ENCODE data around the gene PITPNC1. TPM values are rescaled to one million over a fixed set of nuclear protein-coding genes. Genes with fewer than 3 reads are reported as not detected.
"Not testable (repeated sequence)": the region's sequence is repeated elsewhere in the genome, so short reads cannot be mapped to it uniquely, and the experiment has no call there.

PITPNC1 gene
- total and polyA plus RNA-seq, 2 experiments from 2014 or later: 5.8 to 7.3 TPM

DNA sequence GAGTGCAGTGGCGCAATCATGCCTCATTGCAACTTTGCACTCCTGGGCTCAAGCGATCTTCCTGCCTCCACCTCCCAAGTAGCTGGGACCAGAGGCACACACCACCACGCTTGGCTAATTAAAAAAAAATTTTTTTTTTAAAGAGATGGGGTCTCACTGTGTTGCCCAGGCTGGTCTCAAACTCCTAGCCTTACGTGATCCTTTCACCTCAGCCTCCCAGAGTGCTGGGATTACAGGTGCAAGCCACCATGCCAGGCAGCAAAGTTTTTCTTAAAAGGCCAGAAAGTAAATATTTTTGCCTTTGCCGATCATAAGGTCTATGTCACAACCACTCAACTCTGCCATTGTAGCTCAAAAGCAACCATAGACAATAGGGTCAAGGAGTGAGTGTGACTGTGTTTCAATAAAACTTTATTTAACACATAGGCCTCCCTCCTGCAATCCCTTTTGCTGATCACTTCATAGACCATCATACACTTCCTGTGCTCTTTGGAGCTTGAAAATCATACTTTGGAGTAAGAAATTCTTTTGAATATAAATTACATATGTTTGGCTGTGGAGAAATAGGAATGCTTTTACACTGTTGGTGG lies 48.6 kb downstream of the PITPNC1 start:
- no peaks in the 10 kb centered on the region for H3K27me3 ChIP-seq (replicated peaks; ENCODE audit: insufficient read depth)

DNA sequence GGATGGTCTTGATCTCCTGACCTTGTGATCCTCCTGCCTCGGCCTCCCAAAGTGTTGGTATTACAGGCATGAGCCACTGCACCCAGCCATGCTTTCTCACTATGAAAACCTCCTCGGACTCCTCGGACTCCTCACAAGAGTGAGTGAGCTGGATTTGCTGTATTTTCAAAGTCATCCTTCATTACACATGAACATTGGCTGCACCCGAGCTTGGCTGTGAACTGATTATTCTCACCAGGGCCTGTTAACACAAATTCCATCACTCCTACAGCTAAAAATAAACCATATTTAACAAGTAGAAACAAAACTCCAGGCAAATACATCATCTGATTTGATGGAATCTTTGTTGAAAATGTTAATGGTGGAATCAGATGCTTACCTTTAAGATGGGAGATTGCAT lies 50.3 kb downstream of the PITPNC1 start:
- WGBS, 2 experiments (ENCODE audit: low coverage in 1 of 2, low lambda C conversion rate in 2 of 2, missing lambda C conversion rate in 2 of 2): 63 to 70% methylated on average over 4 of the region's 4 CpGs
- Histone ChIP-seq H3K9ac (no peak overlapping the region), H3K27ac (no peak overlapping the region), H3K36me3 (ENCODE audit: low read depth) (no peaks in the 10 kb centered on the region), H3K4me1 (ENCODE audit: insufficient read depth) (peaks cover 14% of the 10 kb centered on the region), H3F3A (ENCODE audit: insufficient read depth) (peaks cover 17% of the 10 kb centered on the region), H3K9me2 (ENCODE audit: insufficient read depth) (no peaks in the 10 kb centered on the region), H3K4me3 (no peak overlapping the region), H3K27me3 (replicated peaks; ENCODE audit: insufficient read depth) (no peaks in the 10 kb centered on the region), H3K9me3 (ENCODE audit: low read depth) (no peaks in the 10 kb centered on the region), H3K4me2 (ENCODE audit: unreplicated experiment) (no peak overlapping the region), H4K20me1 (ENCODE audit: insufficient read depth) (no peaks in the 10 kb centered on the region), H2AFZ (no peak overlapping the region), H3K79me2 (ENCODE audit: insufficient read depth) (peaks cover 47% of the 10 kb centered on the region)
- in situ Hi-C loops (cut with MboI): no loop called here
- TF ChIP-seq EZH2 (IDR thresholded peaks at IDR 0.05; ENCODE audit: insufficient read depth, poor library complexity, severe bottlenecking) (no peak), EZH2phosphoT487 (IDR thresholded peaks at IDR 0.05; ENCODE audit: insufficient read depth, low read depth) (no peak)
- DNase-seq: no peak

More for the DNA sequence above, 48.6 kb downstream of the PITPNC1 start:
- no peak overlapping the region for H2AFZ ChIP-seq
- no peaks in the 10 kb centered on the region for H3K9me3 ChIP-seq (ENCODE audit: low read depth)
- 92 to 98% methylated on average over 5 of the region's 5 CpGs for WGBS, 2 experiments (ENCODE audit: low coverage in 1 of 2, low lambda C conversion rate in 2 of 2, missing lambda C conversion rate in 2 of 2)
- no peaks in the 10 kb centered on the region for H4K20me1 ChIP-seq (ENCODE audit: insufficient read depth)
- H3K79me2 ChIP-seq (ENCODE audit: insufficient read depth): peaks cover 50% of the 10 kb centered on the region
- no peak for DNase-seq
- H3K36me3 ChIP-seq (ENCODE audit: low read depth): no peaks in the 10 kb centered on the region
- no peak overlapping the region for H3K9ac ChIP-seq
- H3K4me3 ChIP-seq: no peak overlapping the region
- no peak overlapping the region for H3K4me2 ChIP-seq (ENCODE audit: unreplicated experiment)
- peaks cover 15% of the 10 kb centered on the region for H3K4me1 ChIP-seq (ENCODE audit: insufficient read depth)
- TF ChIP-seq EZH2phosphoT487 (IDR thresholded peaks at IDR 0.05; ENCODE audit: insufficient read depth, low read depth): no peak
- TF ChIP-seq EZH2 (IDR thresholded peaks at IDR 0.05; ENCODE audit: insufficient read depth, poor library complexity, severe bottlenecking): no peak
- no peaks in the 10 kb centered on the region for H3K9me2 ChIP-seq (ENCODE audit: insufficient read depth)
- H3K27ac ChIP-seq: no peak overlapping the region
- H3F3A ChIP-seq (ENCODE audit: insufficient read depth): peaks cover 21% of the 10 kb centered on the region
- in situ Hi-C loops (cut with MboI): no loop called here

DNA sequence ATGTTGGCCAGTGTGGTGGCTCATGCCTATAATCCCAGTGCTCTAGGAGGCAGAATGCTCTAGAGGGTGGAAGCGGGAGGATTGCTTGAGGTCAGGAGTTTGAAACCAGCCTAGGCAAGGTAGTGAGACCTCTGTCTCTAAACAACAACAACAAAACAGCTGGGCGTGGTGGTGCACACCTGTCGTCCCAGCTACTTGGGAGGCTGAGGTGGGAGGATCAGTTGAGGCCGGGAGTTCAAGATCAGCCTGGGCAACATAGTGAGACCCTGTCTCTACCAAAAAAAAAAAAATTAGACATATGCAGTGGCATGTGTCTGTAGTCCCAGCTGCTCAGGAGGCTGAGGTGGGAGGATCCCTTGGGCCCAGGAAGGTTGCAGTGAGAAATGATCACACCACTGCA lies 53.4 kb downstream of the PITPNC1 start:
- H3K27ac ChIP-seq; H3K9me2 ChIP-seq (ENCODE audit: insufficient read depth); in situ Hi-C loops (cut with MboI); H3K9me3 ChIP-seq (ENCODE audit: low read depth); DNase-seq; H3K27me3 ChIP-seq (replicated peaks; ENCODE audit: insufficient read depth); H3K4me2 ChIP-seq (ENCODE audit: unreplicated experiment); H3K4me3 ChIP-seq; H4K20me1 ChIP-seq (ENCODE audit: insufficient read depth); H2AFZ ChIP-seq; H3K4me1 ChIP-seq (ENCODE audit: insufficient read depth); H3K36me3 ChIP-seq (ENCODE audit: low read depth); H3F3A ChIP-seq (ENCODE audit: insufficient read depth); H3K9ac ChIP-seq: not testable (repeated sequence)
- 94% methylated on average over 4 of the region's 4 CpGs for WGBS, 2 experiments (ENCODE audit: low coverage in 1 of 2, low lambda C conversion rate in 2 of 2, missing lambda C conversion rate in 2 of 2)
- peaks cover 50% of the 10 kb centered on the region for H3K79me2 ChIP-seq (ENCODE audit: insufficient read depth)

DNA sequence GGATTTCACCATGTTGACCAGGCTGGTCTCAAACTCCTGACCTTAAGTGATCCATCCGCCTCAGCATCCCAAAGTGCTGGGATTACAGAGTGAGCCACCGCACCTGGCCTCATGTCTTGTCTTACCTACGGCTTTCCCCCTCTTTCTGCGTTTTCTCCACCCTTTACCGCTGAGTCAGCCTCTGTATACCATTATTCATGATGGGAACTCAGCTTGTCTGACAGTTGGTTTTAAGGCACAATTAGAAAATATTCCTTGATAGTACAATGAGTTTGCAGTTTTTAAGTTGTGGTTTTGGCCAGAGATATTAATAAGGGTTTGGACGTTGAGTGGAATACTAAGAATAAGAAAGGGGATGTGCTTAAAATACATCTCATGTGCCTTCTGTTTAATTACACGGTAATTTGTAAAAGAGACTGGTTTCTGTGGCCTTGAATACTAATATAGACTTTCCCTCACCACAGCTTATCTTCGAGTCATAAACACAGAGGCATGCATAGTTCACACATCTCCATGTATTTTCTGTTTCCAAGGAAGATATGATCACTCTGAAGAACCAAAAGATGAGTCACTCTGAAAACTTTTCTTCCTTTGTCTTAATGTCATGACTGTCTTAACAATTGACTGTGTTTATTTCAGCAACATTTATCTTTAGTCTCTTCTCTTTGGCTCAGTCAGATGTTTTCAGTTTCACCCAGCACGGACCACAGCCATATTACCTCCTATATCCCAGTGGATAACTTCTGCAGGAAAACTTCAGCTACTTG lies 54.4 kb downstream of the PITPNC1 start:
- H3K9ac ChIP-seq: peak overlapping the region; percentile 73
- peaks cover 54% of the 10 kb centered on the region for H3K79me2 ChIP-seq (ENCODE audit: insufficient read depth)
- peaks cover 9% of the 10 kb centered on the region for H3F3A ChIP-seq (ENCODE audit: insufficient read depth)
- no peaks in the 10 kb centered on the region for H4K20me1 ChIP-seq (ENCODE audit: insufficient read depth)
- no peaks in the 10 kb centered on the region for H3K27me3 ChIP-seq (replicated peaks; ENCODE audit: insufficient read depth)
- H2AFZ ChIP-seq: peak overlapping the region; percentile 17
- H3K9me3 ChIP-seq (ENCODE audit: low read depth): no peaks in the 10 kb centered on the region
- in situ Hi-C loops (cut with MboI): no loop called here
- H3K36me3 ChIP-seq (ENCODE audit: low read depth): no peaks in the 10 kb centered on the region
- peaks cover 9% of the 10 kb centered on the region for H3K4me1 ChIP-seq (ENCODE audit: insufficient read depth)
- peak overlapping the region; percentile 45 for H3K4me3 ChIP-seq
- no peak for TF ChIP-seq EZH2 (IDR thresholded peaks at IDR 0.05; ENCODE audit: insufficient read depth, poor library complexity, severe bottlenecking)
- TF ChIP-seq EZH2phosphoT487 (IDR thresholded peaks at IDR 0.05; ENCODE audit: insufficient read depth, low read depth): peak; percentile 93
- DNase-seq: peak; percentile 91
- H3K9me2 ChIP-seq (ENCODE audit: insufficient read depth): no peaks in the 10 kb centered on the region
- H3K4me2 ChIP-seq (ENCODE audit: unreplicated experiment): peak overlapping the region; percentile 69
- 54 to 56% methylated on average over 9 of the region's 9 CpGs for WGBS, 2 experiments (ENCODE audit: low coverage in 1 of 2, low lambda C conversion rate in 2 of 2, missing lambda C conversion rate in 2 of 2)
- peak overlapping the region; percentile 88 for H3K27ac ChIP-seq

All from GM23248 (cell line).